NCI-H1105 treated with DMSO at 0.1 percent for 48 hours (cell line): ENCODE measurements around the gene SND1.
"Not testable (repeated sequence)": the region's sequence is repeated elsewhere in the genome, so short reads cannot be mapped to it uniquely, and the experiment has no call there.

Experiments used
- DNase-seq: peaks from one replicate; lab custom pipeline; 2025; lab: John Stamatoyannopoulos, UW

Gene SND1

DNA sequence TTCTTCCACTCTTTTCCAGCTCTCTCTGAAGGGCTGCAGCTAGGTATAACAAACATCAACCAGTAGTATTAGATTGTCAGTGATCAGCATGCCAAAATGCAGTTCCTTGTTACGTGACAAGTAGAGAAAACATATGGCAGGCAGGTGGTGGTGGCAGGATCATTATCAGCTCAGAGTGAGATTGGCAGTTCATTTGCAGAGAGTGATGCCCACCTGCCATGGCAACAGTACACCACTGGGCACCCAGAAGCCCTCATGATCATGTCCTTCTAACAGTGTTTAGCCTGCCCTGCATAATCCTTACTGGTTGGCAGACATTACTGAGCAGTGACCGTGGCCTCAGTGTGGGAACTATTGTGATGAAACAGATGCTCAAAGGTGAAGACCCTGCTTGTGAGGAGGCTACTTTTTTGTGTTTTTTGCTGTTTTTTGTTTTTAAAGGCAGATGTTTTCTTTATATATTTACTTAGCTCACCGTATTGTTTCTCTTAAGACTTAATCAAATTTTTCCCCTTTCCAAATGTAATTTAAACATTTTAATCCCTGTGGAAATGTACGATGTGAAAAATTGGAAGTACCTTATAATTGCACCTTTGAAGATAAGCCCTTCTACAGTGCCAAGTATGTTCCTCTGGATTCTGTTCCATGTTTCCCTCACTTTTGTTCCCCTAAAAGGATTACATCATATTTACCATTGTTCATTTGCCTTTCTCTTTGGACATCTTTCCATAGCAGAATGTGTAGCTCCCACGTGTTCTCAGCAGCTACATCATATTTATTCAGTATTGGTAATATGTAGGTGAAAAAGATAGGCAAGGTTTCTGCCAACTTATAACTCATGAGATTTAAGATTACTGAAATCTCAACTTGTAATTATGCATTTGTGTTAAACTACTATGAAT lies 179.6 kb downstream of the SND1 start:
- peak; percentile 83 for DNase-seq

DNA sequence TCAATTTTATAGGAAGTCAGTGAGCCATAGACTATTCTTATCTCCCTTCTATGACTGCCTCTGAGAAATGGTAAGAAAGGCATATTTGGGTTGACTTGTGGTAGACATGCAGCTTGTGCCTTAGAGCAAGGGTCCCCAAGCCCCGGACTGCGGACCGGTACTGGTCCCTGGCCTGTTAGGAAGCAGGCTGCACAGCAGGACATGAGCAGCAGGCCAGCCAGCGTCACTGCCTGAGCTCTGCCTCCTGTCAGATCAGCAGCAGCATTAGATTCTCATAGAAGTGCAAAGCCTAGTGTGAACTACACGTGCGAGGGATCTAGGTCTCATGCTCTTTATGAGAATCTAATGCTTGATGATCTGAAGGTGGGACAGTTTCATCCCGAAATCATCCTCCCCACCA lies 180.6 kb downstream of the SND1 start:
- DNase-seq = no peak

DNA sequence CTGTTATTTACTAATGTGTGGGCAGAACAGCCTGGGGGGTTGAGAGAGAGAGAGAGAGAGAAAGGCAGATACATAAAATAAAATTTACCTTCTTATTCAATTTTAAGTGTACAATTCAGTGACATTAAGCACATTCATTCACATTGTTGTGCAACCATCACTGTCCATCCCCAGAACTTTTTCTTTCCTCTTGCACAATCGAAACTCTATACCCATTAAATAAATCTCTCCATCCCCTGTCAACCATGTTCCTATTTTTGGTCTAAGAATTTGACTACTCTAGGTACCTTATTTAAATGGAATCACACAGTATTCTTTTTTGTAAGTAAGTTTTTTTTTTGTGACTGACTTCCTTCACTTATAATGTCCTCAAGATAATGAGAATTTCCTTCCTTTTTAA lies 181.6 kb downstream of the SND1 start:
- DNase-seq = no peak

DNA sequence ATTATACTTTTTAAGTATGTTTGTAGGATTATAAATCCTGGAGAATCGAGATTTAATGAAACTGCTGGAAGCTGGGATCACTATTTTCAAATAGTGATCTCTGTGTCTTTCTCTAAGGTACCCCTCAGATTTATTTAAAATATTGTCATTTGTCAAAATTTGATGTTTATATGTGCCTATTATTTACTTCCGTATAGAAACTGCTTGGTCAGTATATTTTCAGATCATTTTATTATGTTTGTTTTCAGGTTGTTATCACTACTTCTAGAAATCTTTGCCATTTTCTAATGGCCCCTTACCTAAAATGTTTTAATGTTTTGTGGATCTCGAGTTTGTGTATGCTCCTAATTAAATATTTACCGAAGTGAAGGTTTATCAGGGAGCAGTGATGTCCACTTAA lies 183.7 kb downstream of the SND1 start:
- no peak for DNase-seq

DNA sequence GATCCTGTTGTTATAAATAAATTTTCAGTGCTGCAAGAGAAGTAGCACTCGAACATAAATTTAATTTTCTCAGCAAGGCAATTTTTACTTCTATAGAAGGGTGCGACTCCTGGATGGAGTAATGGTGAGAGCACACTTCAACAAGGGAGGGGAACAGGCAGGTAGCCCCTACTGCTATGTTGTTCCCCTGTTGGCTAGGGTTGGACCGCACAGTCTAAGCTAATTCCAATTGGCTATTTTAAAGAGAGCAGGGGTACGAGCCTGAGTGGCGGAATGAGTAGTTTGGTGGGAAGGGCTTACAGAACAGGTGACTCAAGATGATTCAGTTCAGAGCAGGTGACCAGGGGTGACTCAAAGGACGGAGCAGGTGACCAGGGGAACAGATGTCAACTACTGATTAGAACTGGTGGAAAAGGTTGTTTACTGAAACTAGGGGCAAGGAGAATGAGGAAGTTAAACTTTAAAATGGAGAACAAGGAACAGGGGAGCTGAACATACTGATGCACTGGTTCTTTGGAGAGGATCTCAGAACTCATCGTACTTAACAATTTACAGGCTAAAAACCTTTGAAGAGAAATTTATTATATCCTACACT lies 185.9 kb downstream of the SND1 start:
- not testable (repeated sequence) for DNase-seq

DNA sequence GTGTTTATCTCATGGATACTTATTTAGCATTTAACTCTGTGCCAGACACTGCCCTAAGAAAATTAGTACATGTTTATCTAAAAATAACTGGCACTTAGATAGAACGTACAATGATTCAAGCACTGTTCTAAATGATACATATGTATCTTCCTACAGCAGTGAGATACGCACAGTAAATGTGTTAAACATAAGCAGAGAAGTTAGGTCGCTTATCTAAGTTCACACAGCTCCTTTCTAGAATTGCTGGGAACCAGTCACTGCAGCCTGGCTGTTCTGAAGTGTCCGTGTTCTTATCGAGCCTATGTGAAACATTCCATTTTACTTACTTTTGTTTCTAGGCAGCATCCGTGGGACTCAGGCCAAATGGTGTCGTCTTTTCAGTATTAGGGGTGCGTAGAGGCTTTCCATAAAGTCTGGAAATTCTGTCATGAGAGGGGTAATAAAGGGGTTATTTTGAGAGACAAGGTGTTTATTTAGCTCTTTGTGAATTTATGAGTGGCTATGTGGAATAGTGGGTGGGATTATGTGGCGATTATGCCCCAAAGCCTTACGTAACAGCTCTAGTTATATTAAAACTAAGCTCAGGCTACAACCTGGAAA lies 186.9 kb downstream of the SND1 start:
- no peak for DNase-seq

DNA sequence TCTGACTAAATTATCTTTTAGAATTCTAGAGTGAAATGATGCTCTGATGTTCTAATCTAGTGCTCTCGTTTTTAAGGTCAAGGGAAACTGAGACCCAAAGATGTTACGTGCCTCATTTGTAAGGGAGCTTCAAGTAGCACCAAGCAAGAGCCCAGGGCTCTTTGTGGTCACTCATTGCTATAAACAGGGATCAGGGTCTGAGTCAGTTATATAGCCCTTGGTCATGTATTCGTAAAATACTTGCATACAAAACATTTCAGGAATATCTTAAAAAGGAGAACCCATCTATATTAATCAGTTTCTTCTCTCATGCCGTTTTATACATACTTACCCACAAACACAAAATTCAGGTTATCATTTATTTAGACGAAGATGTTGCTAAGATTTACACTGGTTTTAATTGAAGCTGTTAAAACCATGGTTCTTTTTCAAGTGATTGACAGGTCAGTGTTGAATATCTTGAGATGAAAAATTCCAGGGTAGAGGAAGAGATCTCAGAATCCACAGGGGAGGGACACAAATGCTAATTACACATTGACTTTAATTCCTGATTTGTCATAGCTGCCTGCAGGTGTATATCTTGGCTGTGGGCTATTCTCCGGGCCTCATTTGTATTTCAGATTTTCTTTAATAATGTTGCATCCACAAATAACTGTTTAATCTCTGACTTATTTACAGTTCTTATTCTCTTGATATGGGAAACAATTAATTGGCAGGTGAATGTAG lies 188.4 kb downstream of the SND1 start:
- DNase-seq = no peak

DNA sequence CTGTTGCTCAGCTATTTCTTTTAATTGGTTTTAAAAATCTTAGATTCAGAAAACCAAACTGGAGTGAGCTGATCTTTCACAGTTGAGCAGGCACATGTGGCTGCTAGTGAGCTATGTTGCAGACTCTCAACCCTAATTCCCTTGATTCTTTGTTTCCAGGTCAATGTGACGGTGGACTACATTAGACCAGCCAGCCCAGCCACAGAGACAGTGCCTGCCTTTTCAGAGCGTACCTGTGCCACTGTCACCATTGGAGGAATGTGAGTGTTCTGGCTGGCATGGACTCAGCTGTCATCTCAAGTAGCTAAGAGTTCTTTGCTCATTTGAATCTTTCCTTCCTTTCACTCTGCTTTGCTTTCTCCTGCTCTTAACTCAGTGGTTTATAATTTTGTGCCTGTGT lies 192.2 kb downstream of the SND1 start:
- DNase-seq = no peak

DNA sequence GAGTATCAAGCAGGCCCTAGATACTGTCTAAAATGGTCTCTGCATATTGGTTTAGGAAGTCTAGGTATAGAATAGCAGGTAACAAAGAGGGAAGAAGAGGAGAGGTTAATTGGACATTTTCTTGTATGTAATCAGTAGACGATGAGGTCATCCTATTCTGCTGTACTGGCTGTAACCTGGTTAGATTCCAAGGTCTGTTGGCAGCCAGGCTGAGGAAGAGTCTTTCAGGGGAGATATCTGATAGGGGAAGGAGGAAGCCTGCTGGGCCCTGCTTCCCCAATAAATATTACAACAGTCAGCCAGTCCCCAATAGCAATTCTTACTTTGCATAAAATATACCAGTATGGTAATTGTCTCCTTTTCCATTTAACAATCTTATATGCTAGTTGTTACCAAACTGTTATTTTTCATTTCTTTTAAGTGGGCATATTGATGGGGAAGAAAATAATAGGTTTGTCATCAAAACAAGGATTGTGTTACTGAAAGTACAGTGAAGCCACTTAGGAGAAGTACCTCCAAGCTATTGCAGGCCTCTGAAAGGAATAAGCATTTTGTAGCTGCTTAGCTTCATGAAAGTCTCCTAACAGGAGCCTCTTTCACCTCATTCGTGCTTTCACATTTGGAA lies 192.8 kb downstream of the SND1 start:
- DNase-seq = peak; percentile 33

DNA sequence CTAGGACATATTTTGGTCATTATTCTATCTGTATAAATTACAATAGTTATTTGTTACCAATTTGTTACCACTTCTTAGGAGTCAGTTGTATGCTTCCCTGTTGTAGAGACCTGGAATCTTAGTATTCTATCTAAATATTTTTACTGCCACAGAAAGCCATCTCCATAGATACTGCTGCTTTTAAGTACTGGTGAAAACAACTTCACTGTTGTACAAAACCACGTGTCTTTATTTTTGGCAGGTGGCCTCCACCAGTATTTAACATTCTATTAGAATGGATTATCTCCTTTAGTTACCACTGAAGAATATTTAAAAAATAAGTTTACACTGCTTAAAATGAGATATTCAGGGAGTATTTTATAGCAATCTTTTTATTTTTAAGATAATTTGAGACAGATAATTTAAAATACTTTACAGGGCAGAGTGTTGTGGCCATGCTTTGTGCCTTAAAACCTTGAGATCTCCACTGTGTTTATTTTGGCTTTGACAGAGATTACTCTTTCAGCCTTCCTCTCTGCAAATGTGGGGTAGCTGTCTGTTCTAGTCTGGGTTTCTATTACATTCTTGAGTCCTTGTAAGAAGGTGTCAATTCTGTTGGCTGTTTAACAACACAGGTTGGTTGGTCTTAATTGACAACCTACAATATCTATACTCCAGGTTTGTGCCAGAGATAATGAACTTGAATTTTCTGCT lies 193.7 kb downstream of the SND1 start:
- DNase-seq = no peak

DNA sequence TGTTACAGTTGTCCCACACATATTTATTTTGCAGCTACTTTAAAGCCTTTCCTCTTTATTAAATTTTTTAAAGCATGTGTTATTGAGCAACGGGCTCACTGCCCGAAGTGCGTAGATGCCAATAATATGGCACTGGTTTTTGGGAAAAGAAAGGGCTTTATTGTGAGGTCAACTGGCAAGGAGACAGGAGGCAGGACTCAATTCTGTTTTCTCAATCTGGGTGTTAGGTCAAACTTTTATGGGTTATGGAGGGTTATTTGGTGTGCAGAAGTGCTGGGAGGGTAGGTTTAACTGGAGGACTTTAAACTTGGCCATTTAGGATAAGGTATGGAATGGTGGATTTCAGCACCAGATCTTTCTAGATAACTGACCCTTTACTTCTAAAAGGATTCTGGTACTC lies 195.6 kb downstream of the SND1 start:
- DNase-seq = no peak

DNA sequence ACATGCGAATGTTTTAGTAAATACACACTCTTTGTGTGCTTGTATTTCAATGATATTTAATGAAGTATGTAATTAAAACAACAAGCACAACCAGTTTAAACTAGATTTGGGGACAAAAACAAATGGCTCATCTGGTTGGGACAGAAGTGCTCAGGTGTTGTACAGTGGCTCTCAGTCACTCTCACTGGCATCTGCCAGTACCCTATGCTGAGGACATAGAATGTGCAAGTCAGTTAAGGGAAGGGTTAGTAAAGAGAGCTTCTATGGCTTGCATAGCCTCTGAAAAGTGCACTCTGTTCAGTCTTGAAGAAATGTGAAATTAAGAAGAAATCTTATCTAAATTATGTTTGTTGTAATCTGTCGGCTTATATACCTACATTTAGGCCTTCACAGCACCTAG lies 196.2 kb downstream of the SND1 start:
- DNase-seq = no peak

DNA sequence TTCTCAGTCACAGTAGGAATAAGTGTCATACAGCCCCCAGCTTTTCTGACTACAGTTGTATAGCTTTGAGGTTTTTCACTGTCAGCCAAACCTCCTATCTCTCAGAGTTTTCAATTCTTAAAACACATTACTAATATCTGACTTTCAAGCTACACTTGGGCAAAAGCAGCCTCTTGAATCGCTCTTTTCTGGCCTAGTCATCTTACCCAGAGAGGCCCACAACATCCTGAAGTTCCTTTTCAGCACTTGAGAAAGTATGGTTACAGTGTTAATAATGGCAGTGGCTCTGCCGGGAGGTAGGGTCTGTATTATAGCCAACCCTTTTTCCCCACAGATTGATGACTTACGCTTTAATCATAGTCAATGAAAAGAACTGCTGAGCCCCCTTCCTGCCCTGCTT lies 198.2 kb downstream of the SND1 start:
- no peak for DNase-seq

DNA sequence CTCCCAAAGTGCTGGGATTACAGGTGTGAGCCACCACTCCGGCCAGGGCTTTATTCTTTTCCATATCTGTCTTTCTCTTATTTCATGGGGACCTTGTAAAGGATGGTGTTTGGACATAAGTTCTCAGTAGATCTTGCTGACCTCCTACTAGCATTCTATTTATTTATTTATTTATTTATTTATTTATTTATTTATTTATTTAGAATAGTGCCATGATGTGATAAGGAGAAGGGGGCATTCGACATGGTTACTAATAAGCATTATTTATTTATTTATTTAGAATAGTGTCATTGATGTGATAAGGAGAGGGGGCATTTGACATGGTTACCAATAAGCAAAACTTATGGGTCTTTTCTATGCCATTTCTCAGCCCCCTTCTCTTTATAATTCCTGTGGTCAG lies 202.4 kb downstream of the SND1 start:
- DNase-seq = no peak

DNA sequence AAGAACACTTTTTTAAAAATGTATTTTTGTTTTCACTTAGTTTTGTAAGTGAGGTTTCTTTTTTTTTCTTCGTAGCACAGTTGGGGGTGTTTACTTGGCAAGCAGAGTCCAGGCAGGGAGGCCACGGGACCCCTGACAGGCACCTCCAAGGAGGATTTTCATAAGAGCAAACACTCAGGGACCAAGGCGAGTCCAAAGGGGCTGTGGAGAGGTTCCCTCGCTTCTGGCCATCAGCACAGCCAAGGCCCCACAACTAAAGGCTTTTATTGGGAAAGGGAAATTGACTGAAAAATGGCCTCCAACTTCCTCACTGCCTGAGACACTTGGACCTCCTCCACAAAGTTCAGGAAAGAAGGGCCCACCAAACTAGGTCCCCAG lies 205.5 kb downstream of the SND1 start:
- DNase-seq = no peak

DNA sequence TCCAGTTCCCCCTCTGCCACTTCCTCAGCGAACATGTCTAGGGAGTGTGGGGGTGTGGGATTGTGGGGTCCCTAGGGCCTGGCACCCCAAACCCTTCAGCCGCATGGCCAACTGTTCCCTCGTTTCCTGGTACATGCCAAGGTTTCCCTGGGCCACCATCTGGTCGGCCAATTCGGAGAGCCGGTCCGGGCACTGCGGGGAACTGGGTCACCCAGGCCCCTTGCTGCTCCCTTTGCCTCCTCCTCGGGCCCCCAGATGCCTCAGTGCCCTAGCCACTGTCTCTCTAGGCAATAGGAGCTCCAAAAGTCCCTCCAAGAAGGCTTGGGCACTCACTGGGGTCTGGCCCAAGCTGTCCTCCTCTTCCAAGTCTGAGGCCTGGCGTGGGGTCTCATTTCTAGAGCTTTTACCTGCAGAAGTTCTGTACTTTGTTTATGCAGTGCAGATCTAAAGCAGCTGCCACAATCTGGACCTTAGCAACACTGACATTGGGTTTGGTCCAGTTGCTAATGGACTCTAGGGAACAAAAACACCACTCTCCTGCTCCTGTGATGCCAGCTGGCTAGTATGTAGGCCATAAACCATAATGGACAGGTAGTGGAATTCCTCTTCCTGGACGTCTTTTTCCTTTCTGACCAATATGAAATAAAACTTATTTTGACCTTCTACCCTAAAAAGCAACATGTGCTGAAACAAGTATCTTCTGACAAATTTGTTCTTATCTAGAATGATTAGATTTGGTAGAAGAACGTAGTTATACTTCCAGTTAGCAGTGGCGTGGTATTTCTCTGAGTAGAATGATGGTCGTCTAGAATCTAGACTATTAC lies 206.3 kb downstream of the SND1 start:
- no peak for DNase-seq

DNA sequence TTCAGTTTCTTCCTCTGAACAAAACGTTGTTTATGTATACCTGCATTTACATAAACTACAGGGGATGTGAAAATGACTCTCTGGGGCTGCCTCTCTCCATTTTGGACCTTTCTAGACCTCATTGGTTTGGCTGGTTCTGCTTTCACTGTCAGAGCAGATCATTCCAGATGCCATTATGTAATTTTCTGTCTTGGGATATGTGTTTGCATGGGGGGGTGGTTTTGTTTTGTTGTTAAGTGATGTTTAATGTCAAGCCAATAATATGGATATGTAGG lies 206.9 kb downstream of the SND1 start:
- no peak for DNase-seq

DNA sequence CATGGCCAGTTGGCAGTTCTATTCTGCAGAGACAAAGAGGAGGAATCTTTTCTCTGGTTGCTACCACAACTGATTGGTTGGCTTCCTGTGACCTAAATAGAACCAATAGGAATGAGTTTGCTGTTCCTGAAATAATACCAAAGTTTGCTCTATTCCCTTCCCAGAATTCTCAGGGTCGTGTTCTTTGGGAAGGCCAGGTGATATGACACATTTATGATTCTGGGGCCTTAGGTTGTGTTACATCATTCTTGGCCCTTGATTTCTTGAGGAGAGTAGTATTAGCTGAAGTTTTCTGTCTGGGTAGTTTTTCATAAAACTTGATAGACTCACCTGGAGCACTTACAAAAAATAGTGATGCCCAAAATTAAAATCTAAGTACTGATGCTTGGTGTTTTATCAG lies 207.3 kb downstream of the SND1 start:
- DNase-seq = no peak

DNA sequence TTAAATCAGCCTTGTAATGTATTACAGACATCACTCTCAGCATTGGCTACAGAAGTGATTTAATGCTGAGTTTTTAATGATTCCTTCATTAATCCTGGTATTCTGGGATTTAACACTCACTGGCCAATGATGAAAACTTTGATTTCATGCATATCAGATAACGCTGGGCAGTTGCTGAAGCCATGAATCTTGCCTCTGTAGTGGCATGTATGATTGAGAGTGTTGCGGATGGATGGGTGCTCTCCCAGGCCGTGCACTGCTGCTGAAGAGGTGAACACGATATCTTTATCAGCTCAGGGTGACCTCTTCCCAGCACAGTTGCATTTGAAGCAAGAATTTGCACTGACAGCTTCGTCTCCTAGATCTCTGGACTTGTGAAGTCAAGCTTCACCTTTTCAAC lies 210.5 kb downstream of the SND1 start:
- DNase-seq = no peak

DNA sequence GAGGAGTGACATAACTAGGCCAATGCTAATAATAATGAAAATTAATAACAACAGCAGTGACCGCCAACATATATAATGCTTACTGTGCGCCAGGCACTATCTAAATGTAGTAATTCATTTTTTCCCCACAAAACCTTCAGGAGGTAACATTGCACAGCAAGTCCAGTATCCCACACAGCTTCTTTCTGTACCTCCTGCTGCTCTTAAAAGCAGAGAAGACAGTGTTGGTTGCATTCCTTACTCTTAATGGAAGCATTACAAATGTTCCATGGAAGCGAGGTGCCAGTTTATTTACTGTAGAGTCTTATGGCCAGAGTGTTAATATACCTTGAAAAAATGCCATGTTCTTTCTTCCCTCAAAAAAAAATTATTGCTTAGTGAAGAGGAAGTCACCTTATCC lies 211.1 kb downstream of the SND1 start:
- no peak for DNase-seq

DNA sequence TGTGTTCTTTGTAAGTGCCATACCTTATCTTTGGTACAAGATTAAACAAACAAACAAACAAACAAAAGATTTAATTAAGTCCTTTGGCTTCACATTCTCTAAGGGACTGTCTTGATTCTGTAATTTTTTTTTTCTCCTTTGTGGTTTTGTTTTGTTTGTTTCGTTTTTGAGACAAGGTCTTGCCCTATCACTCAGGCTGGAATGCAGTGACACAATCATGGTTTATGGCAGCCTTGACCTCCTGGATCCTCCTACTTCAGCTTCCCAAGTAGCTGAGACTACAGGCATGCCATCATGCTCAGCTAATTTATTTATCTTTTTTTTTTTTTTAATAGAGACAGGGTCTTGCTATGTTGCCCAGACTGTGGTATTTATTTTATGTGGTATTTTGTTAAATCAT lies 213.5 kb downstream of the SND1 start:
- DNase-seq = no peak
